PC-3 (cell line): ENCODE results near the gene JAML. TPM values are rescaled to one million over a fixed set of nuclear protein-coding genes. Genes with fewer than 3 reads are reported as not detected.
A peak's percentile ranks its signal among the peaks of the same experiment; 100 is the strongest.

Experiments used
- ATAC-seq: fragments of 200-7000 bp; cut with Tn5 transposase; 2 replicates; pipeline ENCODE4 v1.9.1; 2020; ENCODE audit warnings: mild to moderate bottlenecking, moderate library complexity
- BruUV-seq: library from RNA; stranded (reverse); fragments of 400-500 nt; replicated peaks from 2 replicates; lab custom pipeline; 2021; lab: Mats Ljungman, UMichigan
- CTCF ChIA-PET: fragments of 300-600 bp; sonication (Branson Sonifier 250); formaldehyde crosslinking; loops from one replicate; lab custom pipeline; 2022; ENCODE audit warnings: antibody characterized with exemption; lab: Charles Lee
- POLR2A ChIA-PET: fragments of 300-600 bp; sonication (Branson Sonifier 250); formaldehyde crosslinking; loops from one replicate; lab custom pipeline; 2022; ENCODE audit warnings: antibody characterized with exemption; ENCODE audit not compliant: unreplicated experiment; lab: Charles Lee
- DNase-seq: peaks from one replicate; pipeline ENCODE4 v3.0.0-alpha.2; 2015
- H2AFZ ChIP-seq: fragments of 300-600 bp; sonication (generic); 2 replicates; pipeline ENCODE4 v1.6.0; 2016; ENCODE audit warnings: antibody characterized with exemption, low read length
- H3F3A ChIP-seq: fragments of 300-600 bp; sonication (generic); one replicate; pipeline ENCODE4 v1.6.0; 2017; ENCODE audit warnings: antibody characterized with exemption, low read length, control low read depth, mild to moderate bottlenecking; ENCODE audit not compliant: unreplicated experiment
- H3K27ac ChIP-seq: fragments of 300-600 bp; sonication (generic); 2 replicates; pipeline ENCODE4 v1.5.1; 2016; ENCODE audit warnings: mild to moderate bottlenecking, low read length
- H3K27me3 ChIP-seq: fragments of 300-600 bp; sonication (generic); 2 replicates; pipeline ENCODE4 v1.6.1; 2016; ENCODE audit warnings: low read length, mixed read lengths
- H3K36me3 ChIP-seq: fragments of 300-600 bp; sonication (generic); 2 replicates; pipeline ENCODE4 v1.6.1; 2016; ENCODE audit warnings: low read depth, mixed run types, low read length, mixed read lengths
- H3K4me1 ChIP-seq: fragments of 300-600 bp; sonication (generic); 2 replicates; pipeline ENCODE4 v1.5.1; 2016; ENCODE audit warnings: low read length; ENCODE audit not compliant: insufficient read depth
- H3K4me2 ChIP-seq: fragments of 300-600 bp; sonication (generic); 2 replicates; pipeline ENCODE4 v1.6.0; 2016; ENCODE audit warnings: low read length
- H3K4me3 ChIP-seq: fragments of 300-600 bp; sonication (generic); 2 replicates; pipeline ENCODE4 v1.5.1; 2016; ENCODE audit warnings: mild to moderate bottlenecking, low read length, mixed read lengths
- H3K79me2 ChIP-seq: fragments of 300-600 bp; sonication (generic); 2 replicates; pipeline ENCODE4 v1.6.1; 2017; ENCODE audit warnings: low read length, mixed read lengths
- H3K9ac ChIP-seq: fragments of 300-600 bp; sonication (generic); 2 replicates; pipeline ENCODE4 v1.6.0; 2016; ENCODE audit warnings: mild to moderate bottlenecking, low read length
- H3K9me2 ChIP-seq: fragments of 300-600 bp; sonication (generic); replicated peaks from 2 replicates; pipeline ENCODE4 v1.6.1; 2016; ENCODE audit warnings: mixed run types, low read length, mixed read lengths
- H3K9me3 ChIP-seq: fragments of 300-600 bp; sonication (generic); 2 replicates; pipeline ENCODE4 v1.6.1; 2016; ENCODE audit warnings: low read length, mixed read lengths
- H4K20me1 ChIP-seq: fragments of 300-600 bp; sonication (generic); 2 replicates; pipeline ENCODE4 v1.6.1; 2016; ENCODE audit warnings: low read length, mixed read lengths
- EZH2 ChIP-seq: fragments of 300-600 bp; sonication (generic); IDR thresholded peaks from one replicate; pipeline ENCODE4 v1.6.1; 2017; ENCODE audit warnings: antibody characterized with exemption, mild to moderate bottlenecking, low read length; ENCODE audit not compliant: unreplicated experiment
- EZH2phosphoT487 ChIP-seq: fragments of 300-600 bp; sonication (generic); IDR thresholded peaks from 2 replicates; pipeline ENCODE4 v1.6.1; 2018; ENCODE audit warnings: mild to moderate bottlenecking, antibody characterized with exemption, low read length, borderline replicate concordance
- intact Hi-C: fragments of 100-400 bp; cut with micrococcal nuclease; formaldehyde crosslinking; loops from 2 replicates; pipeline ENCODE4 v1.9.0; 2023
- total RNA-seq: library from RNA; depleted of rRNA; stranded (reverse); fragments of >200 nt; gene quantifications from 2 replicates; pipeline ENCODE4 v1.2.3, GENCODE V29; 2014
- TF ChIP-seq, protein P1 (sequence below): fragments of 300-600 bp; sonication (generic); conservative IDR thresholded peaks from 2 replicates; pipeline ENCODE4 v1.5.1; 2017; ENCODE audit warnings: antibody characterized with exemption, low read depth, mild to moderate bottlenecking, low read length

Gene JAML
- total RNA-seq, 1 experiment from 2014 or later, result not detected

DNA sequence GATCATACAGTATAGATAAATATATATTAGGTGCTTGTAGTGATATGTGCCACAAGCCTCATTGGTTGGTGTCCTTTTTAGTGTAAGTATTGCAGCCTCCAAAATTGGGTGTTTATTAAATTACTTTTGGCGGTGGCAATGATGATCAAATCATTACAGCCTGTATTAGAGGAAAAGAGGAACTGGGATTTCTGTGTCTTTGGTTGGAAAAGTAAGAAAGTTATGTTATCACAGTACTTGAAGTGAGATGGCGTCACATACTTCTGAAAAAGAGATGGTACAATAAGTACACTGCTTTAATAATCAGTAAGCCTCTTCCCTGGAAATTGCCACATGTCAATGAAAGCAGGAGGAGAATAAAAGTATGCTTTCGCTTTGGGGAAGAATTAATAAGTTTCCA is 27.9 kb upstream of the JAML start:
- no peaks in the 10 kb centered on the region for H4K20me1 ChIP-seq
- no peaks in the 10 kb centered on the region for H3K9me3 ChIP-seq
- ATAC-seq (no peak), DNase-seq (no peak)
- H3K79me2 ChIP-seq, result peaks cover 34% of the 10 kb centered on the region
- H3K9ac ChIP-seq, result peak overlapping the region; percentile 80
- TF ChIP-seq EZH2phosphoT487 (no peak), EZH2 (no peak)
- TF ChIP-seq, protein P1, sequence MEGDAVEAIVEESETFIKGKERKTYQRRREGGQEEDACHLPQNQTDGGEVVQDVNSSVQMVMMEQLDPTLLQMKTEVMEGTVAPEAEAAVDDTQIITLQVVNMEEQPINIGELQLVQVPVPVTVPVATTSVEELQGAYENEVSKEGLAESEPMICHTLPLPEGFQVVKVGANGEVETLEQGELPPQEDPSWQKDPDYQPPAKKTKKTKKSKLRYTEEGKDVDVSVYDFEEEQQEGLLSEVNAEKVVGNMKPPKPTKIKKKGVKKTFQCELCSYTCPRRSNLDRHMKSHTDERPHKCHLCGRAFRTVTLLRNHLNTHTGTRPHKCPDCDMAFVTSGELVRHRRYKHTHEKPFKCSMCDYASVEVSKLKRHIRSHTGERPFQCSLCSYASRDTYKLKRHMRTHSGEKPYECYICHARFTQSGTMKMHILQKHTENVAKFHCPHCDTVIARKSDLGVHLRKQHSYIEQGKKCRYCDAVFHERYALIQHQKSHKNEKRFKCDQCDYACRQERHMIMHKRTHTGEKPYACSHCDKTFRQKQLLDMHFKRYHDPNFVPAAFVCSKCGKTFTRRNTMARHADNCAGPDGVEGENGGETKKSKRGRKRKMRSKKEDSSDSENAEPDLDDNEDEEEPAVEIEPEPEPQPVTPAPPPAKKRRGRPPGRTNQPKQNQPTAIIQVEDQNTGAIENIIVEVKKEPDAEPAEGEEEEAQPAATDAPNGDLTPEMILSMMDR, result no peak
- peak overlapping the region; percentile 84 for H3K27ac ChIP-seq
- H3F3A ChIP-seq, result no peaks in the 10 kb centered on the region
- intact Hi-C loops, result no loop called here
- POLR2A ChIA-PET, result interaction anchor here (0.6 kb wide), 1 partner anchor 8 kb away, joined by 3 read pairs; no protein-coding TSS in a partner anchor
- H3K36me3 ChIP-seq, result peaks cover 11% of the 10 kb centered on the region
- BruUV-seq, result no TSS peak
- no peaks in the 10 kb centered on the region for H3K9me2 ChIP-seq
- peak overlapping the region; percentile 90 for H3K4me3 ChIP-seq
- CTCF ChIA-PET, result interaction anchor here (1.0 kb wide), 1 partner anchor 54 kb away, joined by 6 read pairs; no protein-coding TSS in a partner anchor
- no peaks in the 10 kb centered on the region for H3K27me3 ChIP-seq
- peak overlapping the region; percentile 86 for H2AFZ ChIP-seq
- peaks cover 14% of the 10 kb centered on the region for H3K4me1 ChIP-seq
- H3K4me2 ChIP-seq, result peak overlapping the region; percentile 95

DNA sequence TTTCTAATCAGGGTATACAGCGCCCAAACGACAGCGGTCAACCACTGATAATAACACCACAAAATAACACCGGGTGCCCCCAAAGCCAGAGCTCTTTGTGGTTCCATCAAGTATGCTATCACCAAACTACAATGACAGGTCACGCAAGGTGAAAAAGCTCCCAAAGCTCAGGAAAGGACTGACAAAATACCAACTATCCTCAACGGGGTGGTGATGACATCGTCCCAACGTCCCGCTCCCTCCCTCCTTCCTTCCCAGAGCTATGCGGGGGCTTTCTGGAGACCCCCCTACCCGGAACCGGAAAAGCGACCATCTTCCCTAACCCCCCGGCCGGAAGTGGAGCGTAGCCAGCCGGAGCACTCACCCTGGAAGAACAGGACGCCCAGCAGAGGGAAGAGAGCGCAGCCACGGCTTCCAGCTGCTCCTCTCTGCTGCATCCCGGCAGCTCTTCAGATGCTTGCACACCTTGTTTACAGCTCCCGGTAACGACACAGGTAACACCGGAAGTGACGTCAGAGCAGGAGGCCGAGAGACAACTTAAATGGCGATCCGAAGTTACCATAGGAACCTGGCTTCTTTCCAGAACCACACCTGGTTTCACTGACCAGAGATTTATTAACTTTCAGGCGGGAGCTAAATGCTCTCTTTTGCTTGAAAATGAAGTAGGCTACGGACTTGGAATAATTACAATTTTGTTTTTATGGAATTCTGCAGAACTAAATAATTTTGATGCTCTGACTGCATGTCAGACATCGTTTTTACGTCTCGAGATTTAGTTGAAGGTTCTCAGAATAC is 27.2 kb upstream of the JAML start, which contains the start of gene MPZL3:
Gene MPZL3, minus strand, starts transcription at position 508 of the 795 bp plus-strand sequence. Its CDS starts 71 bp downstream, at position 437.
- H4K20me1 ChIP-seq, result no peaks in the 10 kb centered on the region
- CTCF ChIA-PET, result interaction anchor here (0.5 to 1.3 kb wide), 3 partner anchors 25 to 850 kb away, joined by 3 to 7 read pairs (median 5); no protein-coding TSS in a partner anchor
- POLR2A ChIA-PET, result interaction anchor here (0.5 to 0.6 kb wide), 2 partner anchors 9 to 36 kb away, joined by 3 read pairs; no protein-coding TSS in a partner anchor
- H3K9ac ChIP-seq, result peak within 1 kb of the TSS; percentile 80
- H2AFZ ChIP-seq, result peak within 1 kb of the TSS; percentile 86
- H3K9me2 ChIP-seq, result no peaks in the 10 kb centered on the region
- peaks cover 20% of the 10 kb centered on the region for H3K4me1 ChIP-seq
- H3K4me2 ChIP-seq, result peak within 1 kb of the TSS; percentile 95
- H3F3A ChIP-seq, result no peaks in the 10 kb centered on the region
- H3K4me3 ChIP-seq, result peak within 1 kb of the TSS; percentile 90
- H3K9me3 ChIP-seq, result no peaks in the 10 kb centered on the region
- H3K36me3 ChIP-seq, result peaks cover 11% of the 10 kb centered on the region
- no peaks in the 10 kb centered on the region for H3K27me3 ChIP-seq
- H3K27ac ChIP-seq, result peak within 1 kb of the TSS; percentile 84
- peaks cover 34% of the 10 kb centered on the region for H3K79me2 ChIP-seq
- TF ChIP-seq EZH2phosphoT487 (no peak), EZH2 (no peak)
- TF ChIP-seq, protein P1, result no peak
- BruUV-seq, result TSS peak; percentile 75
- ATAC-seq (peak; percentile 72), DNase-seq (peak; percentile 99)
- intact Hi-C loops, result no loop called here
